Gastrocnemius medialis (tissue), 4 donors: ENCODE data around the gene THRB. TPM values are rescaled to one million over a fixed set of nuclear protein-coding genes. Genes with fewer than 3 reads are reported as not detected.

ENCODE experiments used
- ATAC-seq, 2 donors: fragments of 150-250 bp; one replicate each; pipeline ENCODE4 v1.9.1; 2016
- DNase-seq, 2 donors: peaks; one replicate each; pipeline ENCODE4 v3.0.0-alpha.2; 2019
- H3K27ac ChIP-seq, 4 donors: fragments of 200-600 bp; sonication (generic); 1 replicate in 1 of 4; 2 replicates in 3 of 4; pipeline ENCODE4 v1.5.1; 2016 to 2018; ENCODE audit warnings: mild to moderate bottlenecking in 2 of 4, moderate library complexity in 1 of 4
- H3K27me3 ChIP-seq, 3 donors: fragments of 200-600 bp; sonication (generic) in 2 of 3; 1 replicate in 1 of 3; 2 replicates in 2 of 3; pipeline versions ENCODE4 v1.5.1 to v1.6.0; 2016 to 2019; ENCODE audit warnings: mild to moderate bottlenecking in 1 of 3, moderate library complexity in 1 of 3
- H3K36me3 ChIP-seq, 2 donors: fragments of 200-600 bp; sonication (generic) in 1 of 2; one replicate each; pipeline ENCODE4 v1.5.1; 2017 to 2018
- H3K4me1 ChIP-seq, 2 donors: fragments of 200-600 bp; sonication (generic) in 1 of 2; one replicate each; pipeline ENCODE4 v1.5.1; 2016 to 2017; ENCODE audit warnings: mild to moderate bottlenecking in 2 of 2
- H3K4me3 ChIP-seq, 4 donors: fragments of 200-600 bp; sonication (generic) in 3 of 4; 1 replicate in 1 of 4; 2 replicates in 3 of 4; pipeline ENCODE4 v1.5.1; 2016 to 2019; ENCODE audit warnings: mild to moderate bottlenecking in 2 of 4
- H3K9me3 ChIP-seq, 3 donors: fragments of 200-600 bp; sonication (generic) in 2 of 3; 1 replicate in 1 of 3; 2 replicates in 2 of 3; pipeline ENCODE4 v1.5.1; 2016 to 2019
- POLR2A ChIP-seq, 2 donors: fragments of 450-650 bp; IDR thresholded peaks; one replicate each; pipeline ENCODE4 v1.6.1; 2017; ENCODE audit warnings: antibody characterized with exemption in 2 of 2, mild to moderate bottlenecking in 2 of 2, moderate library complexity in 2 of 2
- in situ Hi-C, 4 donors: fragments of 200-750 bp; cut with MboI; loops; one replicate each; pipeline versions ENCODE4 v1.15.0 to v1.8.0; 2017; ENCODE audit warnings: low sequenced_read_pairs in 4 of 4
- intact Hi-C: fragments of 100-400 bp; cut with DNase I; formaldehyde crosslinking; loops from one replicate; pipeline ENCODE4 v1.15.1; 2023; ENCODE audit warnings: low total_unique reads
- total RNA-seq, 4 donors: library from RNA; depleted of rRNA; stranded (reverse); fragments of >200 nt; gene quantifications; one replicate each; pipeline versions ENCODE4 v1.1.0 to v1.2.3, GENCODE V29; 2016
- TF ChIP-seq, protein P1 (sequence below), 5 experiments: fragments of 450-650 bp in 3 of 5; fragments of 200-600 bp in 2 of 5; sonication (generic) in 2 of 5; IDR thresholded peaks in 4 of 5; conservative IDR thresholded peaks in 1 of 5; 1 replicate in 4 of 5; 2 replicates in 1 of 5; pipeline ENCODE4 v1.5.1; 2016 to 2019; ENCODE audit warnings: antibody characterized with exemption in 5 of 5, mild to moderate bottlenecking in 3 of 5, moderate library complexity in 3 of 5

Gene THRB
- total RNA-seq, 4 donors from 2014 or later: 20.1 to 60.0 (median 25.3) TPM

DNA sequence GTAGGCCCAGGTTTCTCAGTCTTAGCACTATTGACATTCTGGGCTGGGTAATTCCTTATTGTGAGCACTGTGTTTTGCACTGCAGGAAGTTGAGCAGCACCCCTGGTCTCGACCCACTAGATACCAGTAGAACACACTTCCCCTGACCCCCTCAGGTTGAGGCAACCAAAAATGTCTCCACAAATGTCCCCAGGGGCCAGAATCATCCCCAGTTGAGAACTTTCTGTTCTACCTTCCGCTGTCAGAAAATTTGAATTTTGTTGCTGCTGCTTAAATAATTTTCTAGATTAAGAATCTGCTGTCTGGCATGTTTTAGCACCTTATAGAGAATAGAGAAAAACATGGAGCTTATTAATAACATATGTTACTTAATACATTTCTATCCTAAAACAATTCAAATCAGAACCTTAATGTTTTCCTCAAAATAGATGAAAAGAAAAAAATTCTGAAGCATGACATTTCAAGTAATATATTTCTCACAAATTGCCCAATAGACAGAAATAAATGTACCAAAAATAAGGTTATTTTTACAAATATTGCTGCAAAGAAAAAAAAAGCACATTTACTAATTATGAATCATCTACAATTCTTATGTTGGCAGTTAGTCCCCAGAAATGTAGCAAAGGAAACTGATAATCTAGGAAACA lies 13.2 kb upstream of the THRB start:
- Histone ChIP-seq H3K36me3 (no peaks in the 10 kb centered on the region), H3K4me1 (peaks cover 17 to 21% of the 10 kb centered on the region in 2 donors), H3K27ac (peak overlapping the region in 3 of 4 donors; percentile 21 to 76 (median 42)), H3K27me3 (no peaks in the 10 kb centered on the region), H3K9me3 (no peaks in the 10 kb centered on the region), H3K4me3 (no peak overlapping the region)
- intact Hi-C loops: no loop called here
- no peak for DNase-seq
- in situ Hi-C loops: no loop called here
- TF ChIP-seq POLR2A (IDR thresholded peaks at IDR 0.05): no peak
- TF ChIP-seq, protein P1, sequence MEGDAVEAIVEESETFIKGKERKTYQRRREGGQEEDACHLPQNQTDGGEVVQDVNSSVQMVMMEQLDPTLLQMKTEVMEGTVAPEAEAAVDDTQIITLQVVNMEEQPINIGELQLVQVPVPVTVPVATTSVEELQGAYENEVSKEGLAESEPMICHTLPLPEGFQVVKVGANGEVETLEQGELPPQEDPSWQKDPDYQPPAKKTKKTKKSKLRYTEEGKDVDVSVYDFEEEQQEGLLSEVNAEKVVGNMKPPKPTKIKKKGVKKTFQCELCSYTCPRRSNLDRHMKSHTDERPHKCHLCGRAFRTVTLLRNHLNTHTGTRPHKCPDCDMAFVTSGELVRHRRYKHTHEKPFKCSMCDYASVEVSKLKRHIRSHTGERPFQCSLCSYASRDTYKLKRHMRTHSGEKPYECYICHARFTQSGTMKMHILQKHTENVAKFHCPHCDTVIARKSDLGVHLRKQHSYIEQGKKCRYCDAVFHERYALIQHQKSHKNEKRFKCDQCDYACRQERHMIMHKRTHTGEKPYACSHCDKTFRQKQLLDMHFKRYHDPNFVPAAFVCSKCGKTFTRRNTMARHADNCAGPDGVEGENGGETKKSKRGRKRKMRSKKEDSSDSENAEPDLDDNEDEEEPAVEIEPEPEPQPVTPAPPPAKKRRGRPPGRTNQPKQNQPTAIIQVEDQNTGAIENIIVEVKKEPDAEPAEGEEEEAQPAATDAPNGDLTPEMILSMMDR (IDR thresholded peaks at IDR 0.05 in 4 of 5, conservative IDR thresholded peaks at IDR 0.05 in 1 of 5): no peak
- peak in 1 of 2 donors; percentile 2 for ATAC-seq

DNA sequence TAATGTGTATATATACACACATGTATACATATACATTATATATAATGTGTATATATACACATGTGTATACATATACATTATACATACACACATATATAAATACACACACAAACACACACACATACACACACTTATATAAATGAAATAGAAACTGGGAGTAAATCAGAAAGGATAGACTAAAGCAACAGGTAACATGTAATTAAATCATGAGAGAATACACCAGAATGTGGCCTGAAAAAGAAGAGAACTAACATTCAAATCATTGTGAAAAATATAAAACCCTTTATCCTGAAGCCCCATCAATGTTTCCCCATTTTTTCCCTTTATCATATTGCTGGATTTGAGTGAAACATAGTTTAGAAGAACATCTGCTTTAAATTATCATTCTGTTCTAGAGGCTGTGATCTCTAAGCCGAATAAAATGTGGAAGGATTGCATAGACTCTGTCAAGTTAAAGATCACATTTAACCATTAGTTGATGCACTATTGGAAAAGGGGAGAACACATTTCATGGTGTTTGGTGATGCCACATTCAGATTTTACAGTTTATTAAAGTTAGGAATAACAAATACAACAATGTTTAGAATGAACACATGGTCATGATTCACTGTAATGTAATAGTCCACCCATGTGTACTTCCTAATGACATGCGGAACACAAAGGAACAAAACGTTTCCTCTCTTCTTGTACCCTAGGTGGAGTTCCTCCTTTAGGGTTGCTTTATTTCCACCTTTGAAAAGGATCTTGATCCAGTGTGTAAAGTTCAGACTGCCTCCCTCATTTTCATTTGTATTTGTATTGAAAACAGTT lies 12.5 kb upstream of the THRB start:
- H3K9me3 ChIP-seq: no peaks in the 10 kb centered on the region
- no peaks in the 10 kb centered on the region for H3K27me3 ChIP-seq
- H3K36me3 ChIP-seq: no peaks in the 10 kb centered on the region
- peaks cover 17 to 21% of the 10 kb centered on the region in 2 donors for H3K4me1 ChIP-seq
- H3K27ac ChIP-seq: peak overlapping the region in 3 of 4 donors; percentile 21 to 76 (median 42)
- TF ChIP-seq, protein P1 (IDR thresholded peaks at IDR 0.05 in 4 of 5, conservative IDR thresholded peaks at IDR 0.05 in 1 of 5): no peak
- TF ChIP-seq POLR2A (IDR thresholded peaks at IDR 0.05): no peak
- ATAC-seq (peak; percentile 51 to 77), DNase-seq (no peak)
- in situ Hi-C loops: no loop called here
- no peak overlapping the region for H3K4me3 ChIP-seq
- intact Hi-C loops: no loop called here

DNA sequence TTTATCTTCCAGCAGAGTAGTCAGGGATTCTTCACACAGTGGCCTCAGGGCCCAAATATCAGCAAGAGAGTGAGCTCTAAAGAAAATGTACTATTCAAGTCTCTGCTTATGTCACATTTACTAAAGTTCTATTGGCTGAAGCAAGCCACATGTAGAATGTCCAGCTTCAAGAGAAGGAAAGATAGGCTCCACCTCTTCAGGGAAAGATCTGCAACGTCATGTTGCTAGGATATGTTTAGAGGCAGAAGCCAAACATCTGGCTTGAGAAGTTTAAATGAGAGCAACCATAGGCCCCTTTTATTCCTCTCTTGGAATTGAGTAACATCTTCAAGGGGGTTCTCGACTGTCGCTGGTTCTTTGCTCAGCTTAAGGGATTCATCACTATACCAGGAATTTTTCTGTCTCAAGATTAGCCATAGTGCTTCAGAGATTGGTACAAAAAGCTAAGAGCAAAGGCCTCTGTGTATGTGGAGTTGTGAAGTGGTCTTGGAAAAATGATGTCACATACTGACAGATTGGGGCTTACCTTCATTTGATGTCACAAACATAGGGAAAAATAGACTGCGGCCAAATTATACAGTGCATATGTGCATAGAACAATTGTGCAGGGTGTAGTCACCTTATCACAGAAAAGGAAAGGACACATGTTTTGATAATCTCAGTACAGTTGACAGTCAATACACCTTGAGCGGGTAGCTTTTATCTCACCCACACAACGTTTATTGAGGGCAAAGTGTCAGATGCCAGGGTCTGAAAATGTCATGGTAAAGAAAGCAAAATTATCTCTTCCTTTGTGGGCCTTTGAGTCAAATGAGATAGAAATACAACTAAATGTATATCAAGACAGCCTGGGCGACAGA lies 11.3 kb upstream of the THRB start:
- DNase-seq (no peak), ATAC-seq (no peak)
- intact Hi-C loops: no loop called here
- Histone ChIP-seq H3K36me3 (no peaks in the 10 kb centered on the region), H3K9me3 (no peaks in the 10 kb centered on the region), H3K4me3 (no peak overlapping the region), H3K27ac (no peak overlapping the region), H3K4me1 (peaks cover 17 to 21% of the 10 kb centered on the region in 2 donors), H3K27me3 (no peaks in the 10 kb centered on the region)
- in situ Hi-C loops: no loop called here
- TF ChIP-seq, protein P1 (IDR thresholded peaks at IDR 0.05 in 4 of 5, conservative IDR thresholded peaks at IDR 0.05 in 1 of 5): no peak

DNA sequence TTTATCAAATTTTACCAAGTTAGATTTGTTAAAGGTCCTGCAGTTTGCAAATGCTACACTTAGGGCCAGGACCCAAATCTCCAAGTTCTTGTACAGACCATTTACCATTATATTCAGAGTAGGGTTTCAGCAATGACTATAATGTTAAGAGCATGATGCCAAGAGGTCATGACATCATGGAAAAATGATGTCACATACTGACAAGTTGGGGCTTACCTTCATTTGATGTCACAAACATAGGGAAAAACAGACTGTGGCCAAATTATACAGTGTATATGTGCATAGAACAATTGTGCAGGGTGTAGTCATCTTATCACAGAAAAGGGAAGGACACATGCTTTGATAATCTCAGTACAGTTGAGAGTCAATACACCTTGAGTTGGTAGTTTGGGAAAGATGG lies 10.1 kb upstream of the THRB start:
- H3K4me1 ChIP-seq: peaks cover 17 to 21% of the 10 kb centered on the region in 2 donors
- no peak overlapping the region for H3K4me3 ChIP-seq
- no peaks in the 10 kb centered on the region for H3K27me3 ChIP-seq
- TF ChIP-seq POLR2A (IDR thresholded peaks at IDR 0.05): no peak
- TF ChIP-seq, protein P1 (IDR thresholded peaks at IDR 0.05 in 4 of 5, conservative IDR thresholded peaks at IDR 0.05 in 1 of 5): no peak
- intact Hi-C loops: no loop called here
- ATAC-seq (no peak), DNase-seq (no peak)
- no peak overlapping the region for H3K27ac ChIP-seq
- no peaks in the 10 kb centered on the region for H3K36me3 ChIP-seq
- in situ Hi-C loops: no loop called here
- no peaks in the 10 kb centered on the region for H3K9me3 ChIP-seq
